GM12872 (cell line): ENCODE measurements around the gene GABARAPL1.

Experiments used
- TF ChIP-seq, protein P1 (sequence below): IDR thresholded peaks from 3 replicates; pipeline ENCODE4 v1.5.1; 2011; ENCODE audit warnings: low read depth, mild to moderate bottlenecking, low read length, moderate library complexity; ENCODE audit not compliant: insufficient read depth

GABARAPL1 gene

GRCh38 chr12:10174986-10175614, 37.6 kb upstream of the GABARAPL1 start:
- TF ChIP-seq, protein P1, sequence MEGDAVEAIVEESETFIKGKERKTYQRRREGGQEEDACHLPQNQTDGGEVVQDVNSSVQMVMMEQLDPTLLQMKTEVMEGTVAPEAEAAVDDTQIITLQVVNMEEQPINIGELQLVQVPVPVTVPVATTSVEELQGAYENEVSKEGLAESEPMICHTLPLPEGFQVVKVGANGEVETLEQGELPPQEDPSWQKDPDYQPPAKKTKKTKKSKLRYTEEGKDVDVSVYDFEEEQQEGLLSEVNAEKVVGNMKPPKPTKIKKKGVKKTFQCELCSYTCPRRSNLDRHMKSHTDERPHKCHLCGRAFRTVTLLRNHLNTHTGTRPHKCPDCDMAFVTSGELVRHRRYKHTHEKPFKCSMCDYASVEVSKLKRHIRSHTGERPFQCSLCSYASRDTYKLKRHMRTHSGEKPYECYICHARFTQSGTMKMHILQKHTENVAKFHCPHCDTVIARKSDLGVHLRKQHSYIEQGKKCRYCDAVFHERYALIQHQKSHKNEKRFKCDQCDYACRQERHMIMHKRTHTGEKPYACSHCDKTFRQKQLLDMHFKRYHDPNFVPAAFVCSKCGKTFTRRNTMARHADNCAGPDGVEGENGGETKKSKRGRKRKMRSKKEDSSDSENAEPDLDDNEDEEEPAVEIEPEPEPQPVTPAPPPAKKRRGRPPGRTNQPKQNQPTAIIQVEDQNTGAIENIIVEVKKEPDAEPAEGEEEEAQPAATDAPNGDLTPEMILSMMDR: no peak

DNA sequence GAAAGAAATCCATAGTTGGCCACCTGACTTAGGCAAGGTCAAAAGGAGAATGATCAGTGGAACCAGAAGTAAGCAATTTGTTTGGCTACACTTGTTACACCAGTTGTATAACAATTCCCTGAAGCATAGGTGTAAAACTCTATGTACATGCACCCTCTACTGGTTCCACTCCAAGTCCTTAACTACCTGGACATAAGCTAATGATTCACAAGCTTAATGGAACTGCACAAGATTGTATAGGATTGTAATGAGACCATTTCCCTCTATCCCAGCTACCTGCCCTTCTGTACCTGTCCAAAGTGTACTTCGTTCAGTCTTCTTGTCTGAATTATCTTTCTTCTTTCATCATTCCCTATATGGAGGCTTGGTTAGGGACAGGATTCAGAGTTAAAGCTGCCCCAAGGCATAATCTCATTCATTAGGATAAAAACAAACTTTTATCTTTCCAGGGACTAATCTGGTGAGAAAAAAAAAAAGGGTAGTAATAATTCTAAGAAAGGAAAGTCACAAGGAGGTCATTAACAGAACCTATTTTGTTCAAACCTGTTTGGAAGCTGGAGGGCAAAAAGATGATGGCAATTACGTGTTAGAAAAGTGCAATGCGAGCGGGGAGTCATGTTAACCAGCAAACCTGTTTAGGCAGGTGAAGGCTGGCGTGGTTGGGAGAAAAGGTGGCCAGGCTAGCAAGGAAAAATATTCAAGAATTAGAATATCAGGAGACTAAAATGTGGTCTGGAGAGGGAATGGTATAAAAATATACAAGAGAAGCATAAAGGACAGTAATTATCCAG, 36.6 kb upstream of the GABARAPL1 start:
- TF ChIP-seq, protein P1: 0 out of 3 replicates have a peak, but pooled peaks have one; percentile 5

DNA sequence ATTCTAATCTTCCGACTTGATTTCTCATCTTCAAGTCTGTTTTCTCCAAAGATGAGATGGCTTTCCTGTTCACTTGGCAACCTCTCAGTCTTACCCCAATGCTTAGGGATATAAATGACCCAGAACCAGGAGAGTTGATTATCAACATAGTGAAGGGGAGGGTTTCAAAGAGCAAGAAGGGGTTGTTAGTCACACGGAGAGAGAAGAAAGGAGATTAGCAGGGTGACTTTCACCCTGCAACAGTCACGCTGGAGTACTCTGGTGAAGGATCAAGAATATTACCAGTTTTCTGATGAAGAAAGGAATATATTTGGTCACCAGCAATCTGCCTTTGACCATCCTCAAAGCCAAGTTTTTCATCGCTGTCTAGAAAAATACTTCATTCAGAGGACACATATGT, 33.9 kb upstream of the GABARAPL1 start, which contains the start of gene TMEM52B:
TSS of gene TMEM52B (plus strand) at position 212 of the 400 bp plus-strand sequence. CDS start 543 bp downstream, outside the sequence.
- TF ChIP-seq, protein P1: no peak

GRCh38 chr12:10179776-10180181, 32.9 kb upstream of the GABARAPL1 start:
- TF ChIP-seq, protein P1: no peak

GRCh38 chr12:10182354-10183049, 30.2 kb upstream of the GABARAPL1 start:
- TF ChIP-seq, protein P1: no peak

DNA sequence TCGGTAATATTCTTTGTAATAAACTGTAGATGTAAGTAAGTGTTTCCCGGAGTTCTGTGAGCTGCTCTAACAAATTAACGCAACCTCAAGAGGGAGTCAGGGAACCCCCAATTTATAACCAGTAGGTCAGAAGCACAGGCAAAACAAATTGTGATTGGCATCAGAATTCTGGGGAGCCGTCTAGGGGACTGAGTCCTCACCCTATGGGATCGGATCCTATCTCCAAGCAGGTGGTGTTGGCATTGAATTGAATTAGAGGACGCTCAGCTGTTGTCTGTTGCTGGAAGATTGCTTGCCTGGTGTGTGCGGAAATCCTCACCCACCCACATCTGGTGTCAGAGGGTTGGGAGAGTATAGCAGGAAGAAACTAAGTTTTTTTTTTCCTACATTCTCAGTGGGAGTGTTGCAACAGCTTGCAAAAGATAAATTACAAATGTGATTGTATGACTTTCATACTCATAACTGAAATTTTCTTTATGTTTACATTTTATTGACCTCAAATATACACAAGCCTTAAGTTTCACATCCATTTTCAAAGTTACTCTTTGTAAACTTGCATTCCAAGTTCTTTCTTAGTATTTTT, 28.3 kb upstream of the GABARAPL1 start:
- TF ChIP-seq, protein P1: no peak

GRCh38 chr12:10186299-10186698, 26.4 kb upstream of the GABARAPL1 start:
- TF ChIP-seq, protein P1: no peak
